H9 (cell line): ENCODE results near the gene TM4SF5. TPM values are rescaled to one million over a fixed set of nuclear protein-coding genes. Genes with fewer than 3 reads are reported as not detected.
A peak's percentile ranks its signal among the peaks of the same experiment; 100 is the strongest.

Experiments
- DNase-seq: peaks from one replicate; pipeline ENCODE4 v3.0.0-alpha.2; 2017
- H2AFZ ChIP-seq: one replicate; pipeline ENCODE4 v1.6.1; 2013; ENCODE audit warnings: mild to moderate bottlenecking, low read length, control low read depth, moderate library complexity
- H2AK5ac ChIP-seq: 2 replicates; pipeline ENCODE4 v1.6.1; 2013; ENCODE audit warnings: low read length, control low read depth, mixed read lengths; ENCODE audit not compliant: insufficient read length
- H2BK120ac ChIP-seq: one replicate; pipeline ENCODE4 v1.6.1; 2013; ENCODE audit warnings: low read depth, mild to moderate bottlenecking, low read length, control low read depth, inconsistent platforms; ENCODE audit not compliant: poor library complexity, severe bottlenecking
- H2BK12ac ChIP-seq: 2 replicates; pipeline ENCODE4 v1.6.1; 2013; ENCODE audit warnings: low read length, control low read depth, mixed read lengths, low read depth; ENCODE audit not compliant: insufficient read length
- H2BK15ac ChIP-seq: 2 replicates; pipeline ENCODE4 v1.6.1; 2013; ENCODE audit warnings: low read depth, low read length, control low read depth
- H2BK20ac ChIP-seq: one replicate; pipeline ENCODE4 v1.6.1; 2013; ENCODE audit warnings: low read depth, mild to moderate bottlenecking, low read length, control low read depth, inconsistent platforms; ENCODE audit not compliant: poor library complexity, severe bottlenecking
- H2BK5ac ChIP-seq: 2 replicates; pipeline ENCODE4 v1.6.1; 2013; ENCODE audit warnings: low read length, control low read depth, mixed read lengths; ENCODE audit not compliant: insufficient read length
- H3K14ac ChIP-seq: 2 replicates; pipeline ENCODE4 v1.6.1; 2013; ENCODE audit warnings: low read length, control low read depth; ENCODE audit not compliant: insufficient read depth
- H3K18ac ChIP-seq: 2 replicates; pipeline ENCODE4 v1.6.1; 2013; ENCODE audit warnings: low read depth, mild to moderate bottlenecking, mixed read lengths, low read length, control low read depth; ENCODE audit not compliant: insufficient read length
- H3K23ac ChIP-seq: 2 replicates; pipeline ENCODE4 v1.6.1; 2013; ENCODE audit warnings: low read length, control low read depth, mixed read lengths, low read depth; ENCODE audit not compliant: insufficient read length
- H3K23me2 ChIP-seq: 2 replicates; pipeline ENCODE4 v1.6.1; 2013; ENCODE audit warnings: low read depth, mild to moderate bottlenecking, mixed read lengths, low read length, control low read depth; ENCODE audit not compliant: insufficient read length, poor library complexity, severe bottlenecking
- H3K27ac ChIP-seq: 2 replicates; pipeline ENCODE4 v1.5.1; 2013; ENCODE audit warnings: low read length, control low read depth, mixed read lengths, low read depth; ENCODE audit not compliant: insufficient read length
- H3K27me3 ChIP-seq: 2 replicates; pipeline ENCODE4 v1.6.1; 2013; ENCODE audit warnings: low read length, control low read depth, inconsistent platforms; ENCODE audit not compliant: insufficient read depth
- H3K4ac ChIP-seq: 2 replicates; pipeline ENCODE4 v1.6.1; 2013; ENCODE audit warnings: low read depth, mild to moderate bottlenecking, control low read depth, inconsistent platforms, low read length, moderate library complexity
- H3K4me1 ChIP-seq: 2 replicates; pipeline ENCODE4 v1.6.1; 2013; ENCODE audit warnings: low read length, control low read depth, inconsistent platforms; ENCODE audit not compliant: insufficient read depth
- H3K4me2 ChIP-seq: 2 replicates; pipeline ENCODE4 v1.6.1; 2013; ENCODE audit warnings: low read length, control low read depth, mixed read lengths; ENCODE audit not compliant: insufficient read length, insufficient read depth
- H3K56ac ChIP-seq: 2 replicates; pipeline ENCODE4 v1.6.1; 2013; ENCODE audit warnings: low read depth, mild to moderate bottlenecking, mixed read lengths, low read length, control low read depth; ENCODE audit not compliant: insufficient read length
- H3K79me1 ChIP-seq: 2 replicates; pipeline ENCODE4 v1.6.1; 2013; ENCODE audit warnings: low read depth, mild to moderate bottlenecking, moderate library complexity, low read length, control low read depth, inconsistent platforms; ENCODE audit not compliant: insufficient read depth, poor library complexity, severe bottlenecking
- H3K79me2 ChIP-seq: 2 replicates; pipeline ENCODE4 v1.6.1; 2013; ENCODE audit warnings: low read length, control low read depth, inconsistent platforms; ENCODE audit not compliant: insufficient read depth
- H3K9ac ChIP-seq: 2 replicates; pipeline ENCODE4 v1.6.1; 2013; ENCODE audit warnings: low read length, control low read depth, mixed read lengths; ENCODE audit not compliant: insufficient read length; ENCODE audit errors: extremely low read depth
- H3K9me3 ChIP-seq: one replicate; pipeline ENCODE4 v1.6.1; 2013; ENCODE audit warnings: low read depth, low read length, inconsistent platforms; ENCODE audit not compliant: control insufficient read depth
- H3T11ph ChIP-seq: one replicate; pipeline ENCODE4 v1.6.1; 2013; ENCODE audit warnings: mild to moderate bottlenecking, low read length, control low read depth, inconsistent platforms
- H4K20me1 ChIP-seq: one replicate; pipeline ENCODE4 v1.6.1; 2013; ENCODE audit not compliant: control insufficient read depth, insufficient read length, insufficient read depth
- H4K5ac ChIP-seq: 2 replicates; pipeline ENCODE4 v1.6.1; 2013; ENCODE audit warnings: low read depth, mild to moderate bottlenecking, mixed read lengths, low read length, control low read depth; ENCODE audit not compliant: insufficient read length
- H4K8ac ChIP-seq: replicated peaks from 2 replicates; pipeline ENCODE4 v1.6.1; 2013; ENCODE audit warnings: low read length, control low read depth, mixed read lengths, low read depth; ENCODE audit not compliant: insufficient read length
- H4K91ac ChIP-seq: 2 replicates; pipeline ENCODE4 v1.6.1; 2013; ENCODE audit warnings: low read depth, mild to moderate bottlenecking, moderate library complexity, mixed read lengths, low read length, control low read depth; ENCODE audit not compliant: insufficient read length
- H3K27ac Mint-ChIP-seq, 3 experiments: 2 replicates in 2 of 3; 3 replicates in 1 of 3; pipeline ENCODE4 v1.8.0; 2020 to 2021; ENCODE audit warnings: mixed read lengths in 3 of 3, mild to moderate bottlenecking in 1 of 3, moderate library complexity in 1 of 3
- H3K27me3 Mint-ChIP-seq: 2 replicates; pipeline ENCODE4 v1.8.0; 2021; ENCODE audit warnings: low read depth, mild to moderate bottlenecking, moderate library complexity, mixed read lengths
- H3K36me3 Mint-ChIP-seq, 3 experiments: 2 replicates in 2 of 3; 3 replicates in 1 of 3; pipeline ENCODE4 v1.8.0; 2020 to 2021; ENCODE audit warnings: low read depth in 3 of 3, mixed read lengths in 3 of 3; ENCODE audit not compliant: insufficient read depth in 1 of 3
- H3K4me1 Mint-ChIP-seq, 2 experiments: 2 replicates each; pipeline ENCODE4 v1.8.0; 2020; ENCODE audit warnings: mixed read lengths in 2 of 2
- H3K4me3 Mint-ChIP-seq, 2 experiments: 2 replicates in 1 of 2; 3 replicates in 1 of 2; pipeline ENCODE4 v1.8.0; 2020 to 2021; ENCODE audit warnings: mild to moderate bottlenecking in 2 of 2, mixed read lengths in 2 of 2, moderate library complexity in 1 of 2
- H3K9me3 Mint-ChIP-seq, 2 experiments: 2 replicates in 1 of 2; 3 replicates in 1 of 2; pipeline ENCODE4 v1.8.0; 2020; ENCODE audit warnings: mild to moderate bottlenecking in 2 of 2, mixed read lengths in 2 of 2, moderate library complexity in 1 of 2
- WGBS: extraction: QIAGEN DNeasy Blood & Tissue Kit; methylation state at CpG from one replicate; pipeline ENCODE4 v1.1.7; 2013; ENCODE audit warnings: missing lambda C conversion rate, low lambda C conversion rate, mixed read lengths; ENCODE audit not compliant: insufficient read length; ENCODE audit errors: extremely low coverage; 5-methylcytosine and 5-hydroxymethylcytosine counted together
- total RNA-seq: library from RNA; stranded (reverse); gene quantifications from 2 replicates; pipeline ENCODE4 v1.2.1, GENCODE V29; 2021
- TF ChIP-seq, protein P1 (sequence below): fragments of 200-600 bp; sonication (generic); conservative IDR thresholded peaks from 3 replicates; pipeline ENCODE4 v1.8.0; 2021; ENCODE audit warnings: antibody characterized with exemption, mild to moderate bottlenecking

TM4SF5 gene
- total RNA-seq, 1 experiment from 2014 or later = not detected

DNA sequence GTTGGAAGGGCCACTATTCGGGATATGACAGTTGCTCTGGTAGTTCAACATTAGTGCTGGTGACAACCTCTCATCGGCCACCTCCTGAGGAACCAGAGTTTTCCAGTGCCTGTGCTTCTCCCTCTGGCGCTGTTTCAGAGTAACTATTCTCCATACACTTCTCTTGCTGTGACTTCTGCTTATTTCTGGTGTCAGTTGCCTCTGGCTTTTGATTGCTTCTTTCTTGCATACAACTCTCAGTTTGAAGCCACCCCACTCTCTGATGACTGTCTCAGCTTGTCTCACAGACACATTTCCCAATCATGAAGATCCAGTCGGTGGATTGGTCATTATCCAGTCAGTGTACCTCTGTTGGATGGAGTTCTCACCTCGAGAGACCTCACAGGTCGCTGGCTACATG, 3.4 kb upstream of the TM4SF5 start:
- Histone ChIP-seq H3K4ac (no peak overlapping the region), H2BK15ac (no peak overlapping the region), H4K91ac (no peak overlapping the region), H3K23me2 (no peaks in the 10 kb centered on the region), H2BK20ac (no peak overlapping the region), H3K4me2 (no peak overlapping the region), H3K79me1 (no peaks in the 10 kb centered on the region), H2AFZ (no peak overlapping the region), H3K27me3 (no peaks in the 10 kb centered on the region), H2AK5ac (no peak overlapping the region), H3K4me1 (no peaks in the 10 kb centered on the region), H3K9me3 (no peaks in the 10 kb centered on the region), H2BK12ac (no peak overlapping the region), H4K8ac (no peak overlapping the region), H3K23ac (no peak overlapping the region), H2BK120ac (no peak overlapping the region), H4K5ac (no peak overlapping the region), H3K56ac (no peak overlapping the region), H3K9ac (no peak overlapping the region), H3K14ac (no peak overlapping the region), H3K27ac (no peak overlapping the region), H3K18ac (no peak overlapping the region), H3T11ph (no peak overlapping the region), H2BK5ac (no peak overlapping the region), H3K79me2 (no peaks in the 10 kb centered on the region), H4K20me1 (no peaks in the 10 kb centered on the region)
- WGBS = no CpG with 5 or more reads among the region's 6 CpGs
- no peaks in the 10 kb centered on the region for H3K9me3 Mint-ChIP-seq
- no peak for DNase-seq
- no peaks in the 10 kb centered on the region for H3K4me1 Mint-ChIP-seq
- TF ChIP-seq, protein P1, sequence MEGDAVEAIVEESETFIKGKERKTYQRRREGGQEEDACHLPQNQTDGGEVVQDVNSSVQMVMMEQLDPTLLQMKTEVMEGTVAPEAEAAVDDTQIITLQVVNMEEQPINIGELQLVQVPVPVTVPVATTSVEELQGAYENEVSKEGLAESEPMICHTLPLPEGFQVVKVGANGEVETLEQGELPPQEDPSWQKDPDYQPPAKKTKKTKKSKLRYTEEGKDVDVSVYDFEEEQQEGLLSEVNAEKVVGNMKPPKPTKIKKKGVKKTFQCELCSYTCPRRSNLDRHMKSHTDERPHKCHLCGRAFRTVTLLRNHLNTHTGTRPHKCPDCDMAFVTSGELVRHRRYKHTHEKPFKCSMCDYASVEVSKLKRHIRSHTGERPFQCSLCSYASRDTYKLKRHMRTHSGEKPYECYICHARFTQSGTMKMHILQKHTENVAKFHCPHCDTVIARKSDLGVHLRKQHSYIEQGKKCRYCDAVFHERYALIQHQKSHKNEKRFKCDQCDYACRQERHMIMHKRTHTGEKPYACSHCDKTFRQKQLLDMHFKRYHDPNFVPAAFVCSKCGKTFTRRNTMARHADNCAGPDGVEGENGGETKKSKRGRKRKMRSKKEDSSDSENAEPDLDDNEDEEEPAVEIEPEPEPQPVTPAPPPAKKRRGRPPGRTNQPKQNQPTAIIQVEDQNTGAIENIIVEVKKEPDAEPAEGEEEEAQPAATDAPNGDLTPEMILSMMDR = no peak
- peak overlapping the region in 1 of 3 experiments; percentile 1; a peak in 1 of 7 replicates for H3K27ac Mint-ChIP-seq
- H3K36me3 Mint-ChIP-seq = no peaks in the 10 kb centered on the region
- no peak overlapping the region for H3K4me3 Mint-ChIP-seq
- peaks cover 17% of the 10 kb centered on the region for H3K27me3 Mint-ChIP-seq
